GM19438 (cell line): ENCODE results near the gene ARL11.
"Not testable (repeated sequence)": the region's sequence is repeated elsewhere in the genome, so short reads cannot be mapped to it uniquely, and the experiment has no call there.

Experiments
- ATAC-seq: cut with Tn5 transposase; IDR thresholded peaks from one replicate; pipeline ENCODE4 v1.9.1; 2021; ENCODE audit warnings: low read depth; ENCODE audit not compliant: unreplicated experiment

The ARL11 gene

DNA sequence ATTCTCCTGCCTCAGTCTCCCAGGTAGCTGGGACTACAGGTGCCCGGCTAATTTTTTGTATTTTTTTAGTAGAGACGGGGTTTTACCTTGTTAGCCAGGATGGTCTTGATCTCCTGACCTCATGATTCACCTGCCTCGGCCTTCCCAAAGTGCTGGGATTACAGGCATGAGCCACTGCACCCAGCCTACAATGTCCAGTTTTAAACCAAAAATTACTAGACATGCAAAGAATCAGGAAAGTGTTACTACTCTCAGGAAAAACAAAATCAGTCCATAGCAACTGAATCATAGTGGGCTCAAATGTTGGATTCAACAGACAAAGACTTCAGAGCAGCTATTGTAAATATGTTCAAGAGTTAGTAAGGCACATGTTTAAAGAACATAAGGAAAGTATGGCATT lies 16.3 kb upstream of the ARL11 start:
- not testable (repeated sequence) for ATAC-seq

DNA sequence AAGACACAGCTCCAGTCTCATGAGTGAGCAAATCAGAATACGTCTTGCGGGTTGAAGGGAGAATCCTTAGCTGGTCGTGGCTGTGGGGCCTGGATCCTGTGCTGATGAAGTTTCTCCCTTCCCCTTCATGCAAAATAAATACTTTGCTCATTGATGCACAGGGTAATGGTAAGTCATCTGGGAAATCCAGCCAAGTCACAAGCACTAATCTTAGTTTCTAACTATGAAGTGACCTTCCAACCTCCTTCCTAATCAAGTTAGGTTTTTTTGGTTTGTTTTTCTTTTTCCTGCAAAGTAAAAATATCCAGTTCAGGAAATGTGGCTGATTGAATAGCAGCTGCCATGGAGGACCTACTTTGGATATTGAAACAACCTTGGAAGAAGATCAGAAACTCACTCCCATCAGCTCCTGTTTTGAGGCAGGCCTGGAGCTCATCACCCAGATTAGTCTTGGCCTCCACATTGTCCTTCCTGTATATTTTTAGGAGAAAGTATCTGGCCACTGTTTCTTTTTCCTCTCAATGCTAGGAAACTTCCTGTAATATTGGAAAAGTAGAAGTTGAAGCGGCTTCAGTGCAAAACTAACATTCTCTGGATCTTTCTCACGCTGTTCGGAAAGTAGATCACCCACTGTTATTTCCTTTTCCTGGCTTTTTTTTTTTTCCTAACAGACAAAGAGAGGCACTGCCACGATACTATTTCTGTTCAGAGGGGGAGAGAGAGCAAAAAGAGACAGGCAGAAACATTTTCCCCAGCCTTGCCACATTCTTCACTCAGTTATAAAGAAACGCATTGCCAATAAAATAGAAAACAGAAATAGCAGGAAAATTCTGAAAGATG lies 12.3 kb upstream of the ARL11 start:
- ATAC-seq, result no peak

DNA sequence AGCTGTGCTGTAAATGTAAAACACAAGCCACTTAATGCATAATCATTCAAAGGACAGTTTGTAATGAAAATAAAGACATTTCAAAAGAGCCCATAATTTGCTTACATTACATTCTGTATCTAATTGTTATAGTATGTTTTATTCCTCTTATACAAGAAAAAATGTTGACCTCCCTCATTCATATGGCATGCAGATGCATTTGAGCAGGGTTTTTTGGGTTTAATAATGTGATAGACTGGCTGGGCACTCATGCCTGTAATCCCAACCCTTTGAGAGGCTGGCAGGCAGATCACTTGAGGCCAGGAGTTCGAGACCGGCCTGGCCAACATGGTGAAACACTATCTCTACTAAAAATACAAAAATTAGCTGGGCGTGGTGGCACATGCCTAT lies 11.6 kb upstream of the ARL11 start:
- no peak for ATAC-seq

DNA sequence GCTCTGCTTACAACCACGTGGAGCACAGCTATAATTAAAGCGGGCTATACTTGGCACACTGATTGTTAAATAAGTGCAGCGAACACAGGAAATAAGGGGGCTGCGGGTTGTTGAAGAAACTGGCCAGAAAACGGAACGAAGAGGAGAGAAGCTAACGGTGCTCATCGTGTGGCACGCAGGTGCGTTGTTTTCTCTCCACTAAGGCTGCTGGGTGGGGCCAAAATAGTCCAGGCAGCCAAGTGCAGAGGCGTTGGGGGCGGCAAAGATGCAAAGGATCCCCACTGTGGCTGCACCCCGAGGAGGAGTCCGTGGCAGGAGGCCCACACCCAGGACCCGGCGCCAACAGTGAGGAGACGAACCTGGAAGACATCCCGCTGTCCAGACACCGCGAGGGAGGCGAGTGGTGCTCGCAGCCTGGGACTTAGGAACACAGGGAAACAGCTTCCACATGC lies 8.1 kb upstream of the ARL11 start:
- ATAC-seq, result peak; percentile 76

DNA sequence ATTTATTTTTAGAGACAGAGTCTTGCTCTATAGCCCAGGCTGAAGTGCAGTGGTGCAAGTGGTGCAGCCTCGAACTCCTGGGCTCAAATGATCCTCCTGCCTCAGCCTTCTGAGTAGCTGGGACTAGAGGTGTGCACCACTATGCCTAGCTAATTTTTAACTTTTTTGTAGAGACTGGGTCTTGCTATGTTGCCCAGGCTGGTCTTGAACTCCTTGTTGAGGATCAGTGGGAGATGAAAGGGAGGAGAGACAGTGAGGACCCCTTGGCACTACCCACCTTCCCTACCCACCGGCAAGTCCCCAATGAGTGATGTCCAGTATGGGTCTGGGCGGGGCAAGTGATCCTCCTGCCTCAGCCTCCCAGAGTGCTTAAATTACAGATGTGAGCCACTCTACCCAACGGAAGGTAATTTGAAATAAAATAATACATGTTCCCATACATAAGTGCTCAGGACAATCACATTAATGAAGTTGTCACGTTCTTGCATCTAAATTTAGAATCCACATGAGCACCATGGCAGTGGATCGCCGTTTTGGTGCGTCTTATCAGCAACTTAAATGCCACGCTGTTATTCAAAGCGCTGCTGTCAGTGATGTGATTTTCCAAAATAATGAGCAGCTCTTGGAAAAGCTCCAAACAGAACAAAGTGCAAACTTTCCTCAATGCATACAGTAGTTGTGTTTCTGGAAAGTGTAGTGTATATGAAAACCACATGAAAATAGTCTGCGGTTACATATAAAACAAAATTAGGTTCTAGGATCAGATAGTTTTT lies 5.9 kb upstream of the ARL11 start:
- no peak for ATAC-seq

DNA sequence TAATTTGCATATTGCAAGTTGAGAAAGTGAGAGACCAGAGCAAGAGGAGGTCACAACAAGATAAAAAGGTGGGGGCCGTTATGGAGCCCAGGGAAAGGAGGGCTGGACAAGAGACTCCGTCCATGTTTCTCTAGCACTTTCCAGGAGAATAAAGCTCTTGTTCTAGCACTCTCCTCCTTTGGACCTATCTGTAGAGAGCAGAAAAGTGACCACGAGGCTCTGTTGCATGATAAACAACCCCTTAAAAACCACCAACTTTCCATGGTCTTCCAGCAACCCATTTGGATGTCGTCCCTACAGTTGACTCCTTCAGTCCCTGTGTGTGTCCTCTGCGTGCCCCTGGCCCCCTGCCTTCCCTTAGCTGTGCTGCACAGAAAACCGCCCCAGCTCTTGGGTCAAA lies 4.1 kb upstream of the ARL11 start:
- ATAC-seq, result no peak

DNA sequence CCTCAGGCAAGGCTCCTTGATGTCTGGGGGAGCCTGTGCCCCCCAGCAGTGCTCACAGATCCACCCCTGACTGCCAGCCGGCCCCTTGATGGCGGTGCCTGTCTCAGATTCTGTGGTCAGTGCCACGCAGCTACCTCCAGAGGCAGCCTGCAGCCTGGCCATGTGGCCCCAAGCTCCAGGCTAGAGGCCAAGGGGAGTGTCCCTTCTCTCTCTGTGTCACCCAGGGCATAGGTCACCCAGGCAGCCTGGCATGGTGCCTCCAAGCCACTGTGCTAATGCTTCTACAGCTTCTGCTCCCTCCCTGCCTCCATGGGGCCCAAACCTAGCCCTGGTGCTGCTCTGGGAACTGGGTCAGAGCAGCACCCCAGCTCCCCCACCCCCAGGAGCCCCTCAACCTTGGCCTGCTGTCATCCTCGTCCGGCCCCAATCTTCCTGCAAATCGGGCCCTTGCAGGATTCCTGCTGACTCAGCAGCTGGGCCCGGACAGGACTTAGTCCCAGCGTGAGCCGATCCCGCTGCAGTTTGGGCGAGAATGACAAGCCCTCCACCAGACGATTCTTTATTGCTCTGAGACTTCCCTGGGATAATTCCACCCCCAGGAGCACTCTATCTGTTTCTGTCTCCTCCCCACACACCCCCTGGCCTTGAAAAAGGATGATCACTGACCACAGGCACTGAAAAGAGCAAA lies 2.8 kb upstream of the ARL11 start:
- ATAC-seq, result no peak

DNA sequence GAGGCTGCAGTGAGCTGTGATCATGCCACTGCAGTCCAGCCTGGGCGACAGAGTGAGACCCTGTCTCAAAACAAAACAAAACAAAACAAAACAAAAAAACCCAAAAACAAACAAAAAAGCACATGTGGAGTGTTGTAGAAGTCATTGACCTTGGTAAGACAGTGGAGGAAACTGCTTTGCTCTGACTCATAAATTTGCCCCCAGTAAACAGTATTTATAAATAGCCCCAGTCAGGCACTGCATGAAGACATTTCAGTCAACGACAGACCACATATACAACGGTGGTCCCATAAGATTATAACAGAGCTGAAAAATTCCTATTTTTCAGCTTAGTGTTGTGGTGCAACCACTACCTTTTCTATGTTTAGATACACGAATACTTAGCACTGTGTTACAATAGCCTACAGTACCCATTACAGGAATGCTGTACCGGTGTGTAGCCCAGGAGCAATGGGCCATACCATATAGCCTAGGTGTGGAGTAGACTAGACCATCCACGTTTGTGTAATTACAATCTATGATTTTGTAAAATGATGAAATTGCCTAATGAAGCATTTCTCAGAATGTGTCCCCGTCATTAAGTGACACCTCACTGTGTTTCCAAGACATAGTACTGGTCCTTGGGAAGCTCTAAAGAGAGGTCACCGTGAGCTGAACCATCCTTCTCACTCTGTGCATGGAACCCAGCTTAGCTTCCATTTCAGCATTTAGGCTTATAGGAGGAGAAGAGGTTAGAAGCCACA lies 1.1 kb downstream of the ARL11 start:
- ATAC-seq, result no peak

DNA sequence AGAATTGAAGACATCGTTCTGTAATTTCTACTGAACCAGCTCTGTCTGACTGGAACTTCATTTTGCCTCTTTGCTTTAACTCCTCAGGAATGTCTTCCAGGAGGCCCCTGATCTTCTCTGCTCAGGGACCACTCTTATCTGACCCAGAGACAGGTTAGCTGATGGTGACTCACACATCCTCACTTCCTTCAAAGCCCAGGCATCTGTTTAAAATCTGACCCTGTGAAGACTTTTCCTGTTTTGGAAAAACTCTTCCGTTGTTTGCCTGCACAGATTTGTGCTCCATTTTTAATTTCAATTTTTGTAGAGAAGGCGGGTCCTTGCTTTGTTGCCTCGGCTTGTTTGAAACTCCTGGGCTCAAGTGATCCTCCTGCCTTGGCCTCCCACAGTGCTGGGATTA lies 1.6 kb downstream of the ARL11 start:
- no peak for ATAC-seq

DNA sequence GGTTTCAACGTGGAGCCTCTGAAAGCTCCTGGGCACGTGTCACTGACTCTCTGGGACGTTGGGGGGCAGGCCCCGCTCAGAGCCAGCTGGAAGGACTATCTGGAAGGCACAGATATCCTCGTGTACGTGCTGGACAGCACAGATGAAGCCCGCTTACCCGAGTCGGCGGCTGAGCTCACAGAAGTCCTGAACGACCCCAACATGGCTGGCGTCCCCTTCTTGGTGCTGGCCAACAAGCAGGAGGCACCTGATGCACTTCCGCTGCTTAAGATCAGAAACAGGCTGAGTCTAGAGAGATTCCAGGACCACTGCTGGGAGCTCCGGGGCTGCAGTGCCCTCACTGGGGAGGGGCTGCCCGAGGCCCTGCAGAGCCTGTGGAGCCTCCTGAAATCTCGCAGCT lies 2.3 kb downstream of the ARL11 start:
- ATAC-seq, result no peak

DNA sequence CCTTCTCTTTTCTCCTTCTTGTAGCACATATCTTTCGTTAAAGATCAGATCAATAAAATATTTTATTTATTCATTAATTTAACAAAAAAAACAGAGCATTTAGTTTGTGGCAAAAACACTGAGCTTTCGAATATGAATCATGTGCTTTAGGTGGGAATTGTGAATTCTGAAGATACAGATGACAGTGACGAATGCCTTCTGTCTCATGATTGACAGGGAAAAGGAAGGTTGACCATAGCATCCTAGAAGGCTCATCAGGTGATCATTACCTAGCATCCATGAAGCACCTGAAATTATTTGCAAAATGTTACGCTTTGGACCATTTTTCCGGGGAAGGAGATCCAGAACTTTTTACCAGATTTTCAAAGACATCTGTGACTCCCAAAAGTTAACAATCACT lies 3.8 kb downstream of the ARL11 start:
- ATAC-seq, result no peak

DNA sequence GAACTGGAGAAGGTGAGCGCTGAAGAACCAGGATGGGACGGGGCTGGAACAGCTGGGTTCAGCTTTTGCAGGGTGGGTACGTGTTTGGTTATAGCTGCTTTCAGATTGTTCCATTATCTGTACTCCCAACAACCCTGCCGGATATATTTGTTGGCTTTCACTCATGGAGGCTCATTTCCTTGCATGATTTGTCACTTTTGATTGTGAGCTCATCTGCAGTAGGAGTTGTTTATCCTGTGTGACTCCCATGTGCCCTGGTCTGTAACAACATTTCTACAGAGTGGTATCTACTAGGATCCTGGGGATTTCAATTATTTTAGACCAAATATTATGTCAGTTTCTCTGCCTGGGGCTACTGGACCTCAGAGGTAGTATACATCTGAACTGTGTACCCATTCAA lies 5.4 kb downstream of the ARL11 start:
- no peak for ATAC-seq

DNA sequence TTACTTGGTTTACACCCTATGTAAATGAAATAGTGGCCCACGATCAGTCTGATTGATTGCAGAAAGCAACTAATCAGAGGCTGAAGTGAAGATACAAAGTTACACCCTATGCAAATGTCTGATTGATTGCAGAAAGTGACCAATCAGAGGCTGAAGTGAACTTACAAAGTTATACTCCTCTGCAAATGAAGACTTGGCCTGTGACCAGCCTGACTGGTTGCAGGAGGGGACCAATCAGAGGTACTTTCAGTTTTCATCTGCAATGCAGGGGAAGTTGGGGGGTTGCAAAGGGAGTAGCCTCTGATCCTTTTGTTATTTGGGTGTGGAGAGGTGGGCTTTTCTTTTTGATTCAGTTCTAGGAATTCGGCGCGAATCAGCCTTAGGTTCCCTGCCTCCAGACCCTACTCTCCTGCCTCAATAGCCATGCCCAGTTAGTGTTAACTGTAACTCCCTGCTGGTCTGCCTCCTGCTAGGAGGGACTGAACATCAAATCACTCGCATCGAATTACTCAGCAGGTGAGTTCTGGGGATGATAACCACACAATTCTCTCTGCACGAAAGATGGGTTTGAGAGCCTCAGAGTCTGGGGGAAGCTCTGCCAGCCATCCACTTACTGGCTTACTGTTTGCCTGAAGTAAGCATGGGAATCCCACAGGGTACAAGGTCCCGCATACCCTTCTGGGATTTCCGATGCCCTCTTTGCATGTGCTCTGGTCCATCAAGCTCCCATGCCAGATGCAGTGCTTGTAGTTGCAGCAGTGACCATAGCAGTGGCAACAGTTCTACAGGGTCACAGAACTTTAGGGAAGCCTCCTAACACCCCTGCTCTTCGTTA lies 7.5 kb downstream of the ARL11 start:
- ATAC-seq, result no peak

DNA sequence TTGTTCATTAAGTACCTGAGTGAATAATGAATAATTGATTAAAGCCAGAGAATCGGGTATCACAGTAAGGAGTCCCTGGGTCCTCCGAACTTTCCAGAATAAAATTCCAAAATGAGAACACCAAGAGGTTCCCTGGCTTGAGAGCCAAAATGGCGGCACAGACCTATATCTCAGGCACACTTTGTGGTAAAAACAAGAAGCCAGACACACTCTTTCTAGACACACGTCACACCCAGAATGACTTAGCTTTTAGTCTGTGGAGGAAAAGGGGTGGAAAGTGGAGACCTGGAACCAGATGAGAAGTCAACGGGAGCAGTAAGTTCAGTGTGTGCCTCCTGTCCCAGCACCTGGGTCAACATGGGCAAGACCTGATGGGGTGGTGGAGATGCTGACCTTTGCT lies 8.4 kb downstream of the ARL11 start:
- ATAC-seq, result no peak

DNA sequence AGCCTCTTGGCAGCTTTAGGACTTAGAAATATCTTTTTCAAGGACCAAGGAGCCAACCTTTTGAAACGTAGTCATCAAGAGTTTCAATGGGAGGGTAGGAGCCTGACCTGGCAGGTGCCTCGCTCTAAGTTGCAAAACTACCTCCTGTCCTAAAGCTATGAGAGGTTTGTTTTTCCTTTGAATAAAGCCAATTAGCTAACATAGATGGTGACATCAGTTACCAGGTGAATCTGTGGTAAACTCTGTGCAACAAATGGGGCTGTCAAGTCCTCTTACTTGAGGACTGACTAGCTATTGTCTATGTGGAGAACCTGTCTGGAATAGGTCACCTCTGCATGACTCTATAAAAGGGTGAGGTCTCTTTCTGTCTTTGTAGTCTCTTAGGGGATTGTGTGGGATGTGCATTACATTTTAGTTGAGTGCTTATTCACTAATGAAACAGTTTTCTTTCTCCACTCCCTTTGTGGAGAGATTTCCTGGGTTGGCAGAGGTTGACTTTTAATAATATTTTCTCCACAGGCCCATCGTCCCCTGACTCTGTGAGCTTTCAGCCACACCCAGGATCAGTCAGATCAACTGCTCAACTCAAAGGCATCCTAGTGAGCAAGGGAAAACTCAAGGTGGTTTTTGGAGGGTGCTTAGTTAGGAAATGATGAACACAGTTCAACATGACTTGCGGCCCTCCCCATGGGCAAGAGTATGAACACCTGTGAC lies 9.9 kb downstream of the ARL11 start:
- ATAC-seq, result no peak

DNA sequence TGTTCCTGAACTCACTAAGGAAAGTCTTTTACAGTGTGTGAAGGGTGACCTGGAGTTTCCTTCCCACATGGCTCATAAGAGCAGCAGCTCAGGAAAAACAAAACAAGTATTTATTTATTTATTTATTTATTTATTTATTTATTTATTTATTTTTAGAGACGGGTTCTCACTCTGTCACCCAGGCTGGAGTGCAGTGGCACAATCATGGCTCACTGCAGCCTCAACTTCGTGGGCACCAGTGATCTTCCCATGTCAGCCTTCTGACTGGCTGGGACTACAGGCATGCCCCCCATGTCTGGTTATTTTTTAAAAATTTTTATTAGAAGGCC lies 10.4 kb downstream of the ARL11 start:
- no peak for ATAC-seq

DNA sequence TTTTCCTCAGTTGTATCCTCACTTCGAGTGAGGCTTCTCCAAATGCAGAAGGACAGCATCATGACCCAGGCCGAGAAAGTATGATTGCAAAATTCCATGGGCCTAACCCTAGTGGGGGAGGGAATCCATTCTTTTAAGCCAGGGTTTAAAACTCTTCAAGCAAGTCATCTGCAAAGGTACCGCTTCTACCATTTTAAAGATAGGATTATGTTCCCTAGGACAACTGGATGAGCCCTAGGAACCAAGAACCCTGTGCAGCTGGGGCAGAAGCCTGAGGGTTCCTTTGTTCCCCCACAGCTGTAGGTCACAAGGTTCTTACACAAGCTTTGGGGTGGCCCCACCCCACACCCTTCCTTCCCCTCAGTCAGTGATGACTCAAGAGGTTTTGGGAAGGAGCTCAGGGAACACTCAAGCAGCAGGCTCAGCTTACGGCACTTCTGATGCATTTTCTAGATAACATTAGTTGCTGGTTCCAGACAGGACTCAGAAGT lies 13.5 kb downstream of the ARL11 start:
- no peak for ATAC-seq

DNA sequence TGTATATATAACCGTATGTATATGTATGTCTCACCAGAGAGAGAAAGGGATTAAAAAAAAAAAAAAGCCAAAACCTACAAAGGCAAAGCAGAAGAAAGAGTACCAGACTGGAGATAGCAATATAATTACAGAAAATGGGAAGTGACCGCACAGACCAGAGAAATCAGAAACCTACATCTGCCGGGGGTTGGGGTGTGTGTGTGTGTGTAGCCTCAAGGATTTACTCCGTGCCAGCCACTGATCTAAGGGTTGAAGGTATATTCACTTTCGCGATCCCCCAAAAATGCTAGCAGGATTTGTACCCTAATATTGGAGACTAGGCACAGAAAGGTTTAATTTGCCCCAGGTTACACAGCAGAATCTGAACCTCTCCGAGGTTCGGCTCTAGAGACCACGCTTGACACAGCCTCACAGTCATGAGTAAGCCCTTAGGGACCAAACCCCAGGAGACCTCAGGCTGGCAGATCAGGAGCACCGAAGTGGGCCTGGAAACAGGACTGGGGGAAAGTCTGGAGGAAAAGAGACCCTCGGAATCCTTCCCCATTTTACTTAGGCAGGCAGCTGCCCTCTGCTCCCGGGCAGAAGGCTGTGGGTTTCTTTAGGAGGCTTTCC lies 14.8 kb downstream of the ARL11 start:
- no peak for ATAC-seq

DNA sequence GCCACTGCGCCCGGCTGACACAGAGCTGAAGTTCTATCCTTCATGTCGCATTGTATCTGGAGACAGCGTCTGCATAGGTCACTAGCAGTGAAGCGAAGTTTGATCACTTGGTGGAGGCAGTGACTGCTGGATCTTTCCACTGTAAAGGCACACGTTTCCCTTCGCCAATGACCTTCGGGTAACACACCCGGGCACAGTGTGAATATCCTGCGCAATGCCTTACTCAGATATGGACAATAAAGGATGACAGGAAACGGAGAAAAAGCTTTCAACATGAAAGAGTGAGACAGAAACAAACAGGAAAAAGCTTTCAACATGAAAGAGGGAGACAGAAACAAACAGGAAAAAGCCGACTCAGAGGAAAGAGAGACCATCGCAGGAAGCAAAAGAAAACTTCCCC lies 17.1 kb downstream of the ARL11 start:
- no peak for ATAC-seq
